Fibroblast of lung (primary cell): ENCODE measurements around the gene PCDH9. TPM values are rescaled to one million over a fixed set of nuclear protein-coding genes. Genes with fewer than 3 reads are reported as not detected.

Source experiments
- DNase-seq, 2 donors: peaks; one replicate each; pipeline versions ENCODE4 v3.0.0 to v3.0.0-alpha.2; 2010; ENCODE audit warnings: low read depth in 2 of 2
- H2AFZ ChIP-seq: 2 replicates; pipeline ENCODE4 v1.5.1; 2012; ENCODE audit warnings: low read length, control low read depth, inconsistent platforms
- H3K27ac ChIP-seq: 2 replicates; pipeline ENCODE4 v1.5.1; 2011; ENCODE audit warnings: low read length, control low read depth; ENCODE audit not compliant: insufficient read depth
- H3K27me3 ChIP-seq: 2 replicates; pipeline ENCODE4 v1.5.1; 2011; ENCODE audit warnings: mild to moderate bottlenecking, low read length; ENCODE audit not compliant: control insufficient read depth, insufficient read depth
- H3K36me3 ChIP-seq: 2 replicates; pipeline ENCODE4 v1.5.1; 2011; ENCODE audit warnings: low read length; ENCODE audit not compliant: control insufficient read depth, insufficient read depth
- H3K4me1 ChIP-seq: 2 replicates; pipeline ENCODE4 v1.5.1; 2011; ENCODE audit warnings: low read length; ENCODE audit not compliant: control insufficient read depth, insufficient read depth; ENCODE audit errors: extremely low read depth
- H3K4me2 ChIP-seq: 2 replicates; pipeline ENCODE4 v1.5.1; 2011; ENCODE audit warnings: low read length, control low read depth; ENCODE audit not compliant: insufficient read depth; ENCODE audit errors: extremely low read depth
- H3K4me3 ChIP-seq, 4 experiments: fragments of 200-600 bp in 1 of 4; sonication (generic) in 1 of 4; replicated peaks in 1 of 4; 2 replicates each; pipeline ENCODE4 v1.5.1; 2011 to 2016; ENCODE audit warnings: low read length in 4 of 4, low read depth in 3 of 4, mild to moderate bottlenecking in 3 of 4, control low read depth in 2 of 4, inconsistent platforms in 1 of 4, mixed read lengths in 1 of 4; ENCODE audit not compliant: insufficient read depth in 1 of 4; ENCODE audit errors: control extremely low read depth in 1 of 4
- H3K79me2 ChIP-seq: 2 replicates; pipeline ENCODE4 v1.5.1; 2012; ENCODE audit warnings: mild to moderate bottlenecking, low read length, inconsistent platforms; ENCODE audit not compliant: control insufficient read depth, insufficient read depth
- H3K9ac ChIP-seq: 2 replicates; pipeline ENCODE4 v1.5.1; 2011; ENCODE audit warnings: mild to moderate bottlenecking, low read length, control low read depth; ENCODE audit not compliant: insufficient read depth
- H3K9me3 ChIP-seq: 2 replicates; pipeline ENCODE4 v1.5.1; 2012; ENCODE audit warnings: low read depth, low read length; ENCODE audit not compliant: control insufficient read depth, insufficient read depth
- H4K20me1 ChIP-seq: 2 replicates; pipeline ENCODE4 v1.5.1; 2011; ENCODE audit warnings: low read length; ENCODE audit not compliant: control insufficient read depth, insufficient read depth; ENCODE audit errors: extremely low read depth
- CTCF ChIP-seq, 2 donors: IDR thresholded peaks in 1 of 2; conservative IDR thresholded peaks in 1 of 2; 1 replicate in 1 of 2; 2 replicates in 1 of 2; pipeline ENCODE4 v1.5.1; 2011 to 2012; ENCODE audit warnings: low read length in 2 of 2, control low read depth in 1 of 2, inconsistent platforms in 1 of 2, low read depth in 1 of 2, mild to moderate bottlenecking in 1 of 2
- EZH2 ChIP-seq: IDR thresholded peaks from 2 replicates; pipeline ENCODE4 v1.5.1; 2012; ENCODE audit warnings: low read length, control low read depth, mild to moderate bottlenecking; ENCODE audit errors: missing control alignments
- polyA plus RNA-seq, 2 donors: library from polyadenylated mRNA; depleted of rRNA in 1 of 2; stranded (reverse) in 1 of 2; unstranded in 1 of 2; fragments of >200 nt; gene quantifications; 2 replicates each; pipeline ENCODE4 v1.2.1, GENCODE V29; 2011 to 2012; ENCODE audit warnings: missing spikeins in 1 of 2
- total RNA-seq: library from RNA; depleted of rRNA; stranded (reverse); fragments of >200 nt; gene quantifications from 2 replicates; pipeline ENCODE4 v1.2.1, GENCODE V29; 2014

PCDH9 gene
- total and polyA plus RNA-seq, 2 donors (not counting 1 experiment from before 2014, with no cell fraction given): 0.50 to 0.67 TPM

- no peaks in the 10 kb centered on the region for H3K9me3 ChIP-seq
- H3K9ac ChIP-seq: no peak overlapping the region
- no peak overlapping the region for H2AFZ ChIP-seq
- no peak overlapping the region for H3K4me3 ChIP-seq
- no peak overlapping the region for H3K4me2 ChIP-seq
- no peaks in the 10 kb centered on the region for H3K79me2 ChIP-seq
- H3K27ac ChIP-seq: no peak overlapping the region
- DNase-seq: peak in 1 of 2 donors; percentile 51
- H3K4me1 ChIP-seq: no peaks in the 10 kb centered on the region
- no peaks in the 10 kb centered on the region for H3K27me3 ChIP-seq
- H4K20me1 ChIP-seq: no peaks in the 10 kb centered on the region
- H3K36me3 ChIP-seq: no peaks in the 10 kb centered on the region
- TF ChIP-seq EZH2: no peak
- no peak for TF ChIP-seq CTCF (conservative IDR thresholded peaks at IDR 0.05 in 1 of 2, IDR thresholded peaks at IDR 0.05 in 1 of 2; ENCODE audit: low read depth in 1 of 2, low read length in 2 of 2)
These were observed 47.4 kb upstream of the PCDH9 start for GRCh38 chr13:67277581-67277980.

- H2AFZ ChIP-seq: no peak overlapping the region
- no peaks in the 10 kb centered on the region for H3K27me3 ChIP-seq
- H3K4me2 ChIP-seq: no peak overlapping the region
- no peak for TF ChIP-seq CTCF (conservative IDR thresholded peaks at IDR 0.05 in 1 of 2, IDR thresholded peaks at IDR 0.05 in 1 of 2; ENCODE audit: low read depth in 1 of 2, low read length in 2 of 2)
- TF ChIP-seq EZH2: no peak
- no peaks in the 10 kb centered on the region for H3K9me3 ChIP-seq
- no peak for DNase-seq
- no peaks in the 10 kb centered on the region for H3K79me2 ChIP-seq
- no peak overlapping the region for H3K27ac ChIP-seq
- no peak overlapping the region for H3K4me3 ChIP-seq
- no peaks in the 10 kb centered on the region for H3K36me3 ChIP-seq
- no peaks in the 10 kb centered on the region for H4K20me1 ChIP-seq
- H3K4me1 ChIP-seq: no peaks in the 10 kb centered on the region
- no peak overlapping the region for H3K9ac ChIP-seq
These were observed 45.3 kb upstream of the PCDH9 start for GRCh38 chr13:67275351-67275960.

GRCh38 chr13:67273001-67273400 is 42.9 kb upstream of the PCDH9 start:
- no peaks in the 10 kb centered on the region for H3K27me3 ChIP-seq

More at GRCh38 chr13:67273001-67273400, 42.9 kb upstream of the PCDH9 start:
- Histone ChIP-seq H3K9ac (no peak overlapping the region), H3K36me3 (no peaks in the 10 kb centered on the region), H4K20me1 (no peaks in the 10 kb centered on the region), H3K9me3 (no peaks in the 10 kb centered on the region), H3K79me2 (no peaks in the 10 kb centered on the region), H3K4me3 (no peak overlapping the region), H2AFZ (no peak overlapping the region), H3K27ac (no peak overlapping the region), H3K4me1 (no peaks in the 10 kb centered on the region), H3K4me2 (no peak overlapping the region)
- TF ChIP-seq EZH2 (no peak), CTCF (conservative IDR thresholded peaks at IDR 0.05 in 1 of 2, IDR thresholded peaks at IDR 0.05 in 1 of 2; ENCODE audit: low read depth in 1 of 2, low read length in 2 of 2) (no peak)
- DNase-seq: peak; percentile 26 to 46
